ENCODE measurements around the gene SCAMP1.

SCAMP1 gene

GRCh38 chr5:78359831-78360673 is at the start of gene SCAMP1 (continued):
- TF ChIP-seq, protein P1, sequence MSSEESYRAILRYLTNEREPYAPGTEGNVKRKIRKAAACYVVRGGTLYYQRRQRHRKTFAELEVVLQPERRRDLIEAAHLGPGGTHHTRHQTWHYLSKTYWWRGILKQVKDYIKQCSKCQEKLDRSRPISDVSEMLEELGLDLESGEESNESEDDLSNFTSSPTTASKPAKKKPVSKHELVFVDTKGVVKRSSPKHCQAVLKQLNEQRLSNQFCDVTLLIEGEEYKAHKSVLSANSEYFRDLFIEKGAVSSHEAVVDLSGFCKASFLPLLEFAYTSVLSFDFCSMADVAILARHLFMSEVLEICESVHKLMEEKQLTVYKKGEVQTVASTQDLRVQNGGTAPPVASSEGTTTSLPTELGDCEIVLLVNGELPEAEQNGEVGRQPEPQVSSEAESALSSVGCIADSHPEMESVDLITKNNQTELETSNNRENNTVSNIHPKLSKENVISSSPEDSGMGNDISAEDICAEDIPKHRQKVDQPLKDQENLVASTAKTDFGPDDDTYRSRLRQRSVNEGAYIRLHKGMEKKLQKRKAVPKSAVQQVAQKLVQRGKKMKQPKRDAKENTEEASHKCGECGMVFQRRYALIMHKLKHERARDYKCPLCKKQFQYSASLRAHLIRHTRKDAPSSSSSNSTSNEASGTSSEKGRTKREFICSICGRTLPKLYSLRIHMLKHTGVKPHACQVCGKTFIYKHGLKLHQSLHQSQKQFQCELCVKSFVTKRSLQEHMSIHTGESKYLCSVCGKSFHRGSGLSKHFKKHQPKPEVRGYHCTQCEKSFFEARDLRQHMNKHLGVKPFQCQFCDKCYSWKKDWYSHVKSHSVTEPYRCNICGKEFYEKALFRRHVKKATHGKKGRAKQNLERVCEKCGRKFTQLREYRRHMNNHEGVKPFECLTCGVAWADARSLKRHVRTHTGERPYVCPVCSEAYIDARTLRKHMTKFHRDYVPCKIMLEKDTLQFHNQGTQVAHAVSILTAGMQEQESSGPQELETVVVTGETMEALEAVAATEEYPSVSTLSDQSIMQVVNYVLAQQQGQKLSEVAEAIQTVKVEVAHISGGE (tag by site-specific recombination; conservative IDR thresholded peaks at IDR 0.05; ENCODE audit: low read depth) = peak; percentile 91
- TF ChIP-seq ZEB2 (tag by site-specific recombination; IDR thresholded peaks at IDR 0.05) (peak; percentile 84), SP3 (tag by site-specific recombination; IDR thresholded peaks at IDR 0.05) (peak; percentile 67), KLF8 (tag by site-specific recombination; IDR thresholded peaks at IDR 0.05) (peak; percentile 89), MYNN (tag by site-specific recombination; IDR thresholded peaks at IDR 0.05; ENCODE audit: borderline replicate concordance) (no peak), TRIM28 (IDR thresholded peaks at IDR 0.05; ENCODE audit: borderline replicate concordance, low read length) (peak; percentile 56; the same call in 1 of the 2 replicates), ZSCAN4 (tag by site-specific recombination; IDR thresholded peaks at IDR 0.05) (peak; percentile 12; the same call in 1 of the 2 replicates), ZNF777 (tag by site-specific recombination; IDR thresholded peaks at IDR 0.05; ENCODE audit: borderline replicate concordance) (peak; percentile 40; the same call in 1 of the 2 replicates)
- TF ChIP-seq, protein P2, sequence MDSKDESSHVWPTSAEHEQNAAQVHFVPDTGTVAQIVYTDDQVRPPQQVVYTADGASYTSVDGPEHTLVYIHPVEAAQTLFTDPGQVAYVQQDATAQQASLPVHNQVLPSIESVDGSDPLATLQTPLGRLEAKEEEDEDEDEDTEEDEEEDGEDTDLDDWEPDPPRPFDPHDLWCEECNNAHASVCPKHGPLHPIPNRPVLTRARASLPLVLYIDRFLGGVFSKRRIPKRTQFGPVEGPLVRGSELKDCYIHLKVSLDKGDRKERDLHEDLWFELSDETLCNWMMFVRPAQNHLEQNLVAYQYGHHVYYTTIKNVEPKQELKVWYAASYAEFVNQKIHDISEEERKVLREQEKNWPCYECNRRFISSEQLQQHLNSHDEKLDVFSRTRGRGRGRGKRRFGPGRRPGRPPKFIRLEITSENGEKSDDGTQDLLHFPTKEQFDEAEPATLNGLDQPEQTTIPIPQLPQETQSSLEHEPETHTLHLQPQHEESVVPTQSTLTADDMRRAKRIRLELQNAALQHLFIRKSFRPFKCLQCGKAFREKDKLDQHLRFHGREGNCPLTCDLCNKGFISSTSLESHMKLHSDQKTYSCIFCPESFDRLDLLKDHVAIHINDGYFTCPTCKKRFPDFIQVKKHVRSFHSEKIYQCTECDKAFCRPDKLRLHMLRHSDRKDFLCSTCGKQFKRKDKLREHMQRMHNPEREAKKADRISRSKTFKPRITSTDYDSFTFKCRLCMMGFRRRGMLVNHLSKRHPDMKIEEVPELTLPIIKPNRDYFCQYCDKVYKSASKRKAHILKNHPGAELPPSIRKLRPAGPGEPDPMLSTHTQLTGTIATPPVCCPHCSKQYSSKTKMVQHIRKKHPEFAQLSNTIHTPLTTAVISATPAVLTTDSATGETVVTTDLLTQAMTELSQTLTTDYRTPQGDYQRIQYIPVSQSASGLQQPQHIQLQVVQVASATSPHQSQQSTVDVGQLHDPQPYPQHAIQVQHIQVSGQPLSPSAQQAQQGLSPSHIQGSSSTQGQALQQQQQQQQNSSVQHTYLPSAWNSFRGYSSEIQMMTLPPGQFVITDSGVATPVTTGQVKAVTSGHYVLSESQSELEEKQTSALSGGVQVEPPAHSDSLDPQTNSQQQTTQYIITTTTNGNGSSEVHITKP (tag by site-specific recombination; IDR thresholded peaks at IDR 0.05) = peak; percentile 92
- TF ChIP-seq, protein P3, sequence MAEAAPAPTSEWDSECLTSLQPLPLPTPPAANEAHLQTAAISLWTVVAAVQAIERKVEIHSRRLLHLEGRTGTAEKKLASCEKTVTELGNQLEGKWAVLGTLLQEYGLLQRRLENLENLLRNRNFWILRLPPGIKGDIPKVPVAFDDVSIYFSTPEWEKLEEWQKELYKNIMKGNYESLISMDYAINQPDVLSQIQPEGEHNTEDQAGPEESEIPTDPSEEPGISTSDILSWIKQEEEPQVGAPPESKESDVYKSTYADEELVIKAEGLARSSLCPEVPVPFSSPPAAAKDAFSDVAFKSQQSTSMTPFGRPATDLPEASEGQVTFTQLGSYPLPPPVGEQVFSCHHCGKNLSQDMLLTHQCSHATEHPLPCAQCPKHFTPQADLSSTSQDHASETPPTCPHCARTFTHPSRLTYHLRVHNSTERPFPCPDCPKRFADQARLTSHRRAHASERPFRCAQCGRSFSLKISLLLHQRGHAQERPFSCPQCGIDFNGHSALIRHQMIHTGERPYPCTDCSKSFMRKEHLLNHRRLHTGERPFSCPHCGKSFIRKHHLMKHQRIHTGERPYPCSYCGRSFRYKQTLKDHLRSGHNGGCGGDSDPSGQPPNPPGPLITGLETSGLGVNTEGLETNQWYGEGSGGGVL (tag by site-specific recombination; IDR thresholded peaks at IDR 0.05) = peak; percentile 68
- TF ChIP-seq, protein P4, sequence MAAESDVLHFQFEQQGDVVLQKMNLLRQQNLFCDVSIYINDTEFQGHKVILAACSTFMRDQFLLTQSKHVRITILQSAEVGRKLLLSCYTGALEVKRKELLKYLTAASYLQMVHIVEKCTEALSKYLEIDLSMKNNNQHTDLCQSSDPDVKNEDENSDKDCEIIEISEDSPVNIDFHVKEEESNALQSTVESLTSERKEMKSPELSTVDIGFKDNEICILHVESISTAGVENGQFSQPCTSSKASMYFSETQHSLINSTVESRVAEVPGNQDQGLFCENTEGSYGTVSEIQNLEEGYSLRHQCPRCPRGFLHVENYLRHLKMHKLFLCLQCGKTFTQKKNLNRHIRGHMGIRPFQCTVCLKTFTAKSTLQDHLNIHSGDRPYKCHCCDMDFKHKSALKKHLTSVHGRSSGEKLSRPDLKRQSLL (tag by site-specific recombination; IDR thresholded peaks at IDR 0.05) = peak; percentile 24; the same call in 1 of the 2 replicates
- TF ChIP-seq, protein P5, sequence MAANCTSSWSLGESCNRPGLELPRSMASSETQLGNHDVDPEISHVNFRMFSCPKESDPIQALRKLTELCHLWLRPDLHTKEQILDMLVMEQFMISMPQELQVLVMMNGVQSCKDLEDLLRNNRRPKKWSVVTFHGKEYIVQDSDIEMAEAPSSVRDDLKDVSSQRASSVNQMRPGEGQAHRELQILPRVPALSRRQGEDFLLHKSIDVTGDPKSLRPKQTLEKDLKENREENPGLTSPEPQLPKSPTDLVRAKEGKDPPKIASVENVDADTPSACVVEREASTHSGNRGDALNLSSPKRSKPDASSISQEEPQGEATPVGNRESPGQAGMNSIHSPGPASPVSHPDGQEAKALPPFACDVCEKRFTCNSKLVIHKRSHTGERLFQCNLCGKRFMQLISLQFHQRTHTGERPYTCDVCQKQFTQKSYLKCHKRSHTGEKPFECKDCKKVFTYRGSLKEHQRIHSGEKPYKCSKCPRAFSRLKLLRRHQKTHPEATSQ (tag by site-specific recombination; IDR thresholded peaks at IDR 0.05) = peak; percentile 39; the same call in 1 of the 2 replicates
- TF ChIP-seq, protein P6, sequence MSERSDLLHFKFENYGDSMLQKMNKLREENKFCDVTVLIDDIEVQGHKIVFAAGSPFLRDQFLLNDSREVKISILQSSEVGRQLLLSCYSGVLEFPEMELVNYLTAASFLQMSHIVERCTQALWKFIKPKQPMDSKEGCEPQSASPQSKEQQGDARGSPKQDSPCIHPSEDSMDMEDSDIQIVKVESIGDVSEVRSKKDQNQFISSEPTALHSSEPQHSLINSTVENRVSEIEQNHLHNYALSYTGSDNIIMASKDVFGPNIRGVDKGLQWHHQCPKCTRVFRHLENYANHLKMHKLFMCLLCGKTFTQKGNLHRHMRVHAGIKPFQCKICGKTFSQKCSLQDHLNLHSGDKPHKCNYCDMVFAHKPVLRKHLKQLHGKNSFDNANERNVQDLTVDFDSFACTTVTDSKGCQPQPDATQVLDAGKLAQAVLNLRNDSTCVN (tag by site-specific recombination; optimal IDR thresholded peaks at IDR 0.05) = peak; percentile 94
- TF ChIP-seq, protein P7, sequence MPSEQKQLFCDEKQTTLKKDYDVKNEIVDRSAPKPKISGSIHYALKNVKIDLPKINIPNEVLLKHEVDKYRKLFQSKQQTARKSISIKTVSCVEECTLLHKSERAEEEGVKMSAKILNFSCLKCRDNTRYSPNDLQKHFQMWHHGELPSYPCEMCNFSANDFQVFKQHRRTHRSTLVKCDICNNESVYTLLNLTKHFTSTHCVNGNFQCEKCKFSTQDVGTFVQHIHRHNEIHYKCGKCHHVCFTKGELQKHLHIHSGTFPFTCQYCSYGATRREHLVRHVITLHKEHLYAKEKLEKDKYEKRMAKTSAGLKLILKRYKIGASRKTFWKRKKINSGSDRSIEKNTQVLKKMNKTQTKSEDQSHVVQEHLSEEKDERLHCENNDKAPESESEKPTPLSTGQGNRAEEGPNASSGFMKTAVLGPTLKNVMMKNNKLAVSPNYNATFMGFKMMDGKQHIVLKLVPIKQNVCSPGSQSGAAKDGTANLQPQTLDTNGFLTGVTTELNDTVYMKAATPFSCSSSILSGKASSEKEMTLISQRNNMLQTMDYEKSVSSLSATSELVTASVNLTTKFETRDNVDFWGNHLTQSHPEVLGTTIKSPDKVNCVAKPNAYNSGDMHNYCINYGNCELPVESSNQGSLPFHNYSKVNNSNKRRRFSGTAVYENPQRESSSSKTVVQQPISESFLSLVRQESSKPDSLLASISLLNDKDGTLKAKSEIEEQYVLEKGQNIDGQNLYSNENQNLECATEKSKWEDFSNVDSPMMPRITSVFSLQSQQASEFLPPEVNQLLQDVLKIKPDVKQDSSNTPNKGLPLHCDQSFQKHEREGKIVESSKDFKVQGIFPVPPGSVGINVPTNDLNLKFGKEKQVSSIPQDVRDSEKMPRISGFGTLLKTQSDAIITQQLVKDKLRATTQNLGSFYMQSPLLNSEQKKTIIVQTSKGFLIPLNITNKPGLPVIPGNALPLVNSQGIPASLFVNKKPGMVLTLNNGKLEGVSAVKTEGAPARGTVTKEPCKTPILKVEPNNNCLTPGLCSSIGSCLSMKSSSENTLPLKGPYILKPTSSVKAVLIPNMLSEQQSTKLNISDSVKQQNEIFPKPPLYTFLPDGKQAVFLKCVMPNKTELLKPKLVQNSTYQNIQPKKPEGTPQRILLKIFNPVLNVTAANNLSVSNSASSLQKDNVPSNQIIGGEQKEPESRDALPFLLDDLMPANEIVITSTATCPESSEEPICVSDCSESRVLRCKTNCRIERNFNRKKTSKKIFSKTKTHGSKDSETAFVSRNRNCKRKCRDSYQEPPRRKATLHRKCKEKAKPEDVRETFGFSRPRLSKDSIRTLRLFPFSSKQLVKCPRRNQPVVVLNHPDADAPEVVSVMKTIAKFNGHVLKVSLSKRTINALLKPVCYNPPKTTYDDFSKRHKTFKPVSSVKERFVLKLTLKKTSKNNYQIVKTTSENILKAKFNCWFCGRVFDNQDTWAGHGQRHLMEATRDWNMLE (tag by site-specific recombination; conservative IDR thresholded peaks at IDR 0.05; ENCODE audit: low read depth) = peak; percentile 42
